ENCODE measurements around the gene SRD5A1. TPM values are rescaled to one million over a fixed set of nuclear protein-coding genes. Genes with fewer than 3 reads are reported as not detected.

Gene SRD5A1
- total RNA-seq, 4 donors from 2014 or later, result 3.0 to 7.5 (median 5.0) TPM

GRCh38 chr5:6723816-6724300, 90.6 kb downstream of the SRD5A1 start:
- no peak for TF ChIP-seq CTCF (IDR thresholded peaks at IDR 0.05)
- no peak for TF ChIP-seq POLR2A (IDR thresholded peaks at IDR 0.05)
- intact Hi-C loops (cut with DNase I), result no loop called here
- Histone ChIP-seq H3K4me3 (replicated peaks in 1 of 3) (no peak overlapping the region), H3K36me3 (no peaks in the 10 kb centered on the region), H3K27ac (no peak overlapping the region), H3K9me3 (no peaks in the 10 kb centered on the region), H3K27me3 (no peaks in the 10 kb centered on the region), H3K4me1 (peaks cover 24 to 41% of the 10 kb centered on the region in 2 donors)
- DNase-seq, result no peak
- 86 to 96% methylated on average over 12 of the region's 12 CpGs for WGBS, 2 donors

Other genes with a start within 250 kb of the SRD5A1 start
- gene UBE2QL1, start 184.6 kb upstream of the SRD5A1 start, total RNA-seq, result 1 to 10 TPM; 2.0 to 4.0 (median 2.6) TPM
- 10 to 100 TPM; 34.1 to 49.6 (median 41.9) TPM for gene NSUN2, start 396 bp upstream of the SRD5A1 start, total RNA-seq
- gene TENT4A, start 80.0 kb downstream of the SRD5A1 start, total RNA-seq, result 10 to 100 TPM; 19.8 to 41.2 (median 29.4) TPM